GM21723 (cell line): ENCODE data around the gene GNA12.
"Not testable (repeated sequence)": the region's sequence is repeated elsewhere in the genome, so short reads cannot be mapped to it uniquely, and the experiment has no call there.

Experiments
- ATAC-seq: cut with Tn5 transposase; IDR thresholded peaks from one replicate; pipeline ENCODE4 v1.9.1; 2021; ENCODE audit warnings: mild to moderate bottlenecking, moderate library complexity; ENCODE audit not compliant: unreplicated experiment

The GNA12 gene

GRCh38 chr7:2866601-2867000 is 22.5 kb upstream of the GNA12 start:
- ATAC-seq: no peak

- peak; percentile 42 for ATAC-seq
Observed at GRCh38 chr7:2864999-2865670, 21.0 kb upstream of the GNA12 start.

GRCh38 chr7:2864204-2864985 is 20.3 kb upstream of the GNA12 start:
- no peak for ATAC-seq

GRCh38 chr7:2863461-2864066 is 19.5 kb upstream of the GNA12 start:
- peak; percentile 93 for ATAC-seq

- peak; percentile 11 for ATAC-seq
Observed at GRCh38 chr7:2862831-2863361, 18.8 kb upstream of the GNA12 start.

- ATAC-seq: no peak
Observed at GRCh38 chr7:2861509-2861908, 17.4 kb upstream of the GNA12 start.

GRCh38 chr7:2860627-2861133 is 16.6 kb upstream of the GNA12 start:
- no peak for ATAC-seq

- ATAC-seq: no peak
Observed at GRCh38 chr7:2859952-2860351, 15.8 kb upstream of the GNA12 start.

GRCh38 chr7:2858621-2859020 is 14.5 kb upstream of the GNA12 start:
- no peak for ATAC-seq

- no peak for ATAC-seq
Observed at GRCh38 chr7:2856388-2857169, 12.5 kb upstream of the GNA12 start.

GRCh38 chr7:2855386-2855785 is 11.3 kb upstream of the GNA12 start:
- no peak for ATAC-seq

GRCh38 chr7:2853552-2853951 is 9.4 kb upstream of the GNA12 start:
- ATAC-seq: not testable (repeated sequence)

GRCh38 chr7:2853147-2853546 is 9.0 kb upstream of the GNA12 start:
- ATAC-seq: no peak

GRCh38 chr7:2851497-2851896 is 7.4 kb upstream of the GNA12 start:
- ATAC-seq: peak; percentile 83

GRCh38 chr7:2849941-2850766 is 6.0 kb upstream of the GNA12 start:
- no peak for ATAC-seq

GRCh38 chr7:2845034-2845592 is 1.0 kb upstream of the GNA12 start:
- no peak for ATAC-seq

GRCh38 chr7:2843711-2844152 is 376 bp downstream of the GNA12 start:
- ATAC-seq: no peak

- no peak for ATAC-seq
Observed at GRCh38 chr7:2843191-2843685, 870 bp downstream of the GNA12 start.

- no peak for ATAC-seq
Observed at GRCh38 chr7:2841907-2842306, 2.2 kb downstream of the GNA12 start.
